Lung (tissue), 12 donors: Measurements from ENCODE around the gene TMEM178B. TPM values are rescaled to one million over a fixed set of nuclear protein-coding genes. Genes with fewer than 3 reads are reported as not detected.

Experiments used
- ATAC-seq: fragments of 200-7000 bp; cut with Tn5 transposase; one replicate; pipeline ENCODE4 v1.9.1; 2020; ENCODE audit warnings: moderate number of reproducible peaks; ENCODE audit not compliant: insufficient read depth, low FRiP score
- DNase-seq, 3 donors: peaks; one replicate each; pipeline ENCODE4 v3.0.0-alpha.2; 2013 to 2017
- H3K27ac ChIP-seq, 2 donors: one replicate each; pipeline ENCODE4 v1.5.1; 2013; ENCODE audit warnings: mild to moderate bottlenecking in 2 of 2, moderate library complexity in 2 of 2, control low read depth in 1 of 2, inconsistent platforms in 1 of 2, low read depth in 1 of 2, low read length in 1 of 2
- H3K27me3 ChIP-seq, 3 donors: one replicate each; pipeline ENCODE4 v1.5.1; 2013; ENCODE audit warnings: low read length in 2 of 3; ENCODE audit not compliant: control insufficient read depth in 3 of 3, insufficient read depth in 3 of 3
- H3K36me3 ChIP-seq, 4 donors: one replicate each; pipeline ENCODE4 v1.5.1; 2013; ENCODE audit warnings: low read length in 4 of 4, mild to moderate bottlenecking in 1 of 4, moderate library complexity in 1 of 4; ENCODE audit not compliant: control insufficient read depth in 4 of 4, insufficient read depth in 4 of 4
- H3K4me1 ChIP-seq, 5 donors: one replicate each; pipeline ENCODE4 v1.5.1; 2013; ENCODE audit warnings: low read length in 5 of 5, mild to moderate bottlenecking in 2 of 5, moderate library complexity in 1 of 5; ENCODE audit not compliant: control insufficient read depth in 5 of 5, insufficient read depth in 5 of 5
- H3K4me3 ChIP-seq: one replicate; pipeline ENCODE4 v1.5.1; 2013; ENCODE audit warnings: mild to moderate bottlenecking, control low read depth, moderate library complexity
- H3K9ac ChIP-seq, 2 donors: one replicate each; pipeline ENCODE4 v1.5.1; 2013; ENCODE audit warnings: low read length in 2 of 2, control low read depth in 1 of 2; ENCODE audit not compliant: insufficient read depth in 1 of 2
- H3K9me3 ChIP-seq, 4 donors: one replicate each; pipeline ENCODE4 v1.5.1; 2013; ENCODE audit warnings: low read length in 3 of 4, mild to moderate bottlenecking in 1 of 4, moderate library complexity in 1 of 4; ENCODE audit not compliant: control insufficient read depth in 4 of 4, insufficient read depth in 3 of 4
- CTCF ChIP-seq: IDR thresholded peaks from 2 replicates; pipeline ENCODE4 v1.5.1; 2012; ENCODE audit warnings: mild to moderate bottlenecking; ENCODE audit errors: control extremely low read depth, extremely low read depth
- WGBS, 2 donors: extraction: QIAGEN DNeasy Blood & Tissue Kit; methylation state at CpG; one replicate each; pipeline ENCODE4 v1.1.7; 2013; 5-methylcytosine and 5-hydroxymethylcytosine counted together
- polyA plus RNA-seq, 2 donors: library from polyadenylated mRNA; stranded (reverse); fragments of 200-250 nt; gene quantifications; one replicate each; pipeline ENCODE4 v1.2.1, GENCODE V29; 2013
- total RNA-seq, 2 donors: library from RNA; depleted of rRNA in 1 of 2; stranded (reverse); fragments of >200 nt in 1 of 2; gene quantifications; one replicate each; pipeline ENCODE4 v1.2.1, GENCODE V29; 2014 to 2021
- donor health status: control.
- donor health status: control.
- donor health status: Bipolar disorder and iron deficiency.
- donor health status: healthy.
- donor health status: DM: yes; HTN: yes; CAD: no.

The TMEM178B gene
- total and polyA plus RNA-seq, 4 donors = 0.04 to 2.4 (median 0.48) TPM

GRCh38 chr7:141301544-141301943, 227.7 kb downstream of the TMEM178B start:
- peaks cover 0 to 4% (median 0%) of the 10 kb centered on the region in 3 donors for H3K27me3 ChIP-seq
- no peak overlapping the region for H3K27ac ChIP-seq
- H3K4me3 ChIP-seq = no peak overlapping the region
- peaks cover 0 to 2% (median 0%) of the 10 kb centered on the region in 4 donors for H3K9me3 ChIP-seq
- 77 to 85% methylated on average over 8 of the region's 8 CpGs for WGBS, 2 donors
- no peaks in the 10 kb centered on the region for H3K4me1 ChIP-seq
- TF ChIP-seq CTCF = no peak
- H3K9ac ChIP-seq = no peak overlapping the region
- H3K36me3 ChIP-seq = no peaks in the 10 kb centered on the region
- DNase-seq (no peak), ATAC-seq (no peak)

GRCh38 chr7:141302617-141303016, 228.8 kb downstream of the TMEM178B start:
- 80 to 86% methylated on average over 3 of the region's 3 CpGs for WGBS, 2 donors

GRCh38 chr7:141304291-141304690, 230.4 kb downstream of the TMEM178B start:
- no peaks in the 10 kb centered on the region for H3K4me1 ChIP-seq
- ATAC-seq (no peak), DNase-seq (no peak)
- H3K27me3 ChIP-seq = peaks cover 0 to 4% (median 0%) of the 10 kb centered on the region in 3 donors
- H3K36me3 ChIP-seq = no peaks in the 10 kb centered on the region
- H3K4me3 ChIP-seq = no peak overlapping the region
- no peak overlapping the region for H3K9ac ChIP-seq
- H3K27ac ChIP-seq = no peak overlapping the region
- peaks cover 0 to 2% (median 0%) of the 10 kb centered on the region in 4 donors for H3K9me3 ChIP-seq
- TF ChIP-seq CTCF = no peak
- WGBS, 2 donors = 76 to 79% methylated on average over 2 of the region's 2 CpGs

More at GRCh38 chr7:141302617-141303016, 228.8 kb downstream of the TMEM178B start:
- no peaks in the 10 kb centered on the region for H3K36me3 ChIP-seq
- H3K27me3 ChIP-seq = peaks cover 0 to 4% (median 0%) of the 10 kb centered on the region in 3 donors
- no peak for TF ChIP-seq CTCF
- ATAC-seq (no peak), DNase-seq (no peak)
- H3K9ac ChIP-seq = no peak overlapping the region
- H3K9me3 ChIP-seq = peaks cover 0 to 2% (median 0%) of the 10 kb centered on the region in 4 donors
- H3K4me1 ChIP-seq = no peaks in the 10 kb centered on the region
- H3K4me3 ChIP-seq = no peak overlapping the region
- H3K27ac ChIP-seq = peak overlapping the region in 1 of 2 donors; percentile 13

- Histone ChIP-seq H3K27ac (no peak overlapping the region), H3K27me3 (peaks cover 0 to 4% (median 0%) of the 10 kb centered on the region in 3 donors), H3K4me1 (no peaks in the 10 kb centered on the region), H3K36me3 (no peaks in the 10 kb centered on the region), H3K9me3 (peaks cover 0 to 4% (median 0%) of the 10 kb centered on the region in 4 donors), H3K9ac (no peak overlapping the region), H3K4me3 (no peak overlapping the region)
- DNase-seq (no peak), ATAC-seq (no peak)
- TF ChIP-seq CTCF = no peak
- WGBS, 2 donors = 81 to 83% methylated on average over 4 of the region's 4 CpGs
Observed at GRCh38 chr7:141306081-141306480, 232.2 kb downstream of the TMEM178B start.
